Ovary (tissue), 9 donors: ENCODE measurements around the gene PARP4. TPM values are rescaled to one million over a fixed set of nuclear protein-coding genes. Genes with fewer than 3 reads are reported as not detected.

ENCODE experiments used
- DNase-seq, 5 donors: peaks; one replicate each; pipeline ENCODE4 v3.0.0-alpha.2; 2019 to 2020
- H3K27ac ChIP-seq, 2 donors: fragments of 200-600 bp; one replicate each; pipeline versions ENCODE4 v1.5.1 to v1.8.0; 2019 to 2022
- H3K27me3 ChIP-seq: fragments of 200-600 bp; one replicate; pipeline ENCODE4 v1.8.0; 2022
- H3K36me3 ChIP-seq: fragments of 200-600 bp; sonication (generic); one replicate; pipeline ENCODE4 v1.5.1; 2019
- H3K4me1 ChIP-seq: one replicate; pipeline ENCODE4 v1.8.1; 2013; ENCODE audit warnings: mild to moderate bottlenecking, moderate library complexity; ENCODE audit not compliant: insufficient read depth
- H3K4me3 ChIP-seq: fragments of 200-600 bp; sonication (generic); one replicate; pipeline ENCODE4 v1.5.1; 2017
- H3K9me3 ChIP-seq, 2 donors: fragments of 200-600 bp in 1 of 2; sonication (generic) in 1 of 2; one replicate each; pipeline versions ENCODE4 v1.5.1 to v1.8.1; 2013 to 2019; ENCODE audit warnings: mild to moderate bottlenecking in 1 of 2, moderate library complexity in 1 of 2
- CTCF ChIP-seq, 3 donors: fragments of 450-650 bp in 2 of 3; fragments of 200-600 bp in 1 of 3; IDR thresholded peaks; one replicate each; pipeline versions ENCODE4 v1.5.1 to v1.8.0; 2016 to 2022; ENCODE audit warnings: antibody characterized with exemption in 3 of 3, mild to moderate bottlenecking in 1 of 3
- EP300 ChIP-seq: sonication (generic); formaldehyde crosslinking; IDR thresholded peaks from one replicate; pipeline ENCODE4 v1.6.1; 2017; ENCODE audit warnings: antibody characterized with exemption
- POLR2A ChIP-seq: fragments of 450-650 bp; IDR thresholded peaks from one replicate; pipeline ENCODE4 v1.6.1; 2017; ENCODE audit warnings: antibody characterized with exemption, mild to moderate bottlenecking, moderate library complexity
- WGBS, 3 donors: extraction: QIAGEN DNeasy Blood & Tissue Kit in 1 of 3; methylation state at CpG; one replicate each; pipeline versions ENCODE4 v1.1.5 to v1.1.7; 2013 to 2017; 5-methylcytosine and 5-hydroxymethylcytosine counted together
- intact Hi-C, 4 donors: fragments of 100-400 bp; cut with DNase I; formaldehyde crosslinking; loops; one replicate each; pipeline versions ENCODE4 v1.11.0 to v1.15.1; 2022 to 2023
- polyA plus RNA-seq, 2 donors: library from polyadenylated mRNA; stranded (reverse); fragments of 200-250 nt in 1 of 2; fragments of 350-450 nt in 1 of 2; fragmentation: Illumina TruSeq in 1 of 2; extraction: RNeasy Lipid Tissue Mini Kit (QIAGEN cat#74804) in 1 of 2; gene quantifications; one replicate each; pipeline ENCODE4 v1.2.3, GENCODE V29; 2013 to 2014
- total RNA-seq, 7 donors: library from RNA; depleted of rRNA in 2 of 7; stranded (reverse); fragments of >200 nt in 2 of 7; fragmentation: NEBNext Ultra II Directional in 3 of 7; extraction: Animal tissue kit (Norgen Biotek cat#: 25700) in 3 of 7; gene quantifications; one replicate each; pipeline versions ENCODE4 v1.1.0 to v1.2.4, GENCODE V29; 2016 to 2023
- donor health status: DM: no; HTN: no; CAD: no; lungs with moderate emphysema.
- donor health status: DM: no; HTN: no; CAD: no.
- donor health status: Bipolar disorder and iron deficiency.
- donor health status: DM: yes; HTN: yes; CAD: no.
- donor health status: DM: no; HTN: no; CAD: no.
- donor health status: DM: yes; HTN: yes; CAD: no.

The PARP4 gene
- total and polyA plus RNA-seq, 9 donors = 12.8 to 53.7 (median 34.5) TPM

- no peak for DNase-seq
- Histone ChIP-seq H3K27ac (no peak overlapping the region), H3K27me3 (no peaks in the 10 kb centered on the region), H3K9me3 (no peaks in the 10 kb centered on the region), H3K4me3 (no peak overlapping the region), H3K36me3 (no peaks in the 10 kb centered on the region), H3K4me1 (no peaks in the 10 kb centered on the region)
- TF ChIP-seq CTCF (IDR thresholded peaks at IDR 0.05) (no peak), EP300 (no peak), POLR2A (no peak)
- intact Hi-C loops = no loop called here
- 72 to 91% (median 75%) methylated on average over 5 to 6 of the region's 6 CpGs for WGBS, 3 donors
Observed at GRCh38 chr13:24460256-24460655, 52.3 kb downstream of the PARP4 start.

DNA sequence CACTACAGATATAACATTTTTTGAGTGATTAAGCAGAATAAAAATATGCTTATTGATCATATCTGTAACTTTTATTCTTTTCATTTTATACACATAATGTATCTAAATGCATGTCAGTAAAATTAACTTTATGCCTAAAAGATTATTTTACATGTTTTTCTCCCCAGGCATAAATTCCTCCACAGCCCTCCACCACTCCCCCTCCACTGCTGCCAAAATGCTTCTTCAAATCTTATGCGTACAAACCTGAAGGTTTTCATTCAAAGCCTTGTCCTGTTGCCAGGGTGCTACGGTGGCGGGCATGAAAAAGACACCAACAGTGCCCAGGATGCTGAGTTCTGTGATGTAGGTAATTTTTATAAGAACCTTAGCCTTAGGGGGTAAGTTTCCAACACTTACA is 52.9 kb downstream of the PARP4 start:
- H3K9me3 ChIP-seq = no peaks in the 10 kb centered on the region
- H3K4me1 ChIP-seq = no peaks in the 10 kb centered on the region
- no peaks in the 10 kb centered on the region for H3K36me3 ChIP-seq
- TF ChIP-seq CTCF (IDR thresholded peaks at IDR 0.05) (no peak), POLR2A (no peak), EP300 (no peak)
- intact Hi-C loops = no loop called here
- no peak overlapping the region for H3K4me3 ChIP-seq
- DNase-seq = no peak
- no peak overlapping the region for H3K27ac ChIP-seq
- 81 to 90% (median 88%) methylated on average over 3 of the region's 3 CpGs for WGBS, 3 donors
- no peaks in the 10 kb centered on the region for H3K27me3 ChIP-seq

GRCh38 chr13:24459234-24459633 is 53.3 kb downstream of the PARP4 start:
- WGBS, 3 donors = 39 to 49% (median 46%) methylated on average over 2 of the region's 2 CpGs
- TF ChIP-seq CTCF (IDR thresholded peaks at IDR 0.05) (no peak), EP300 (no peak), POLR2A (no peak)
- no peaks in the 10 kb centered on the region for H3K36me3 ChIP-seq
- no peak overlapping the region for H3K27ac ChIP-seq
- no peaks in the 10 kb centered on the region for H3K9me3 ChIP-seq
- H3K4me3 ChIP-seq = no peak overlapping the region
- intact Hi-C loops = no loop called here
- H3K4me1 ChIP-seq = no peaks in the 10 kb centered on the region
- no peak for DNase-seq
- H3K27me3 ChIP-seq = no peaks in the 10 kb centered on the region

GRCh38 chr13:24458736-24459135 is 53.8 kb downstream of the PARP4 start:
- H3K9me3 ChIP-seq = no peaks in the 10 kb centered on the region
- no peaks in the 10 kb centered on the region for H3K4me1 ChIP-seq
- 62 to 73% (median 69%) methylated on average over 4 of the region's 4 CpGs for WGBS, 3 donors
- no peak overlapping the region for H3K4me3 ChIP-seq
- DNase-seq = no peak
- no peaks in the 10 kb centered on the region for H3K36me3 ChIP-seq
- TF ChIP-seq CTCF (IDR thresholded peaks at IDR 0.05) (no peak), EP300 (no peak), POLR2A (no peak)
- no peaks in the 10 kb centered on the region for H3K27me3 ChIP-seq
- H3K27ac ChIP-seq = no peak overlapping the region
- intact Hi-C loops = no loop called here

DNA sequence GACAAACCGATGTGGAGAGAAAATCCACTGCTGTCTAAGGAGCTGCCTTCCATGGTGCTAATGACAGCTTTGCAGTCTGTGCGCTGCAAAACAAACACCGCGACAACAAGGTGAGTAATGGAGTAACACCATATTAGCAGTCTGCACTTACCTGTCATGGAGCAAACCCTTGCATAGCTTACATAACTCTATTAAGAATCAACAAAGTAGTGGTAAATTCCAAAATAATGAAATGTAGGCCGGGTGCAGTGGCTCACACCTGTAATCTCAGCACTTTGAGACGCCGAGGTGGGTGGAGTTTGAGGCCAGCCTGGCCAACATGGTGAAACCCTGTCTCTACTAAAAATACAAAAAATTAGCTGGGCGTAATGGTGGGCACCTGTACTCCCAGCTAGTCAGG is 56.2 kb downstream of the PARP4 start:
- Histone ChIP-seq H3K36me3 (no peaks in the 10 kb centered on the region), H3K27ac (no peak overlapping the region), H3K9me3 (no peaks in the 10 kb centered on the region), H3K27me3 (no peaks in the 10 kb centered on the region), H3K4me3 (no peak overlapping the region), H3K4me1 (no peaks in the 10 kb centered on the region)
- 89 to 91% (median 90%) methylated on average over 8 of the region's 8 CpGs for WGBS, 3 donors
- TF ChIP-seq CTCF (IDR thresholded peaks at IDR 0.05) (no peak), POLR2A (no peak), EP300 (no peak)
- intact Hi-C loops = no loop called here
- no peak for DNase-seq
